ENCODE data around the gene RREB1.

DNA sequence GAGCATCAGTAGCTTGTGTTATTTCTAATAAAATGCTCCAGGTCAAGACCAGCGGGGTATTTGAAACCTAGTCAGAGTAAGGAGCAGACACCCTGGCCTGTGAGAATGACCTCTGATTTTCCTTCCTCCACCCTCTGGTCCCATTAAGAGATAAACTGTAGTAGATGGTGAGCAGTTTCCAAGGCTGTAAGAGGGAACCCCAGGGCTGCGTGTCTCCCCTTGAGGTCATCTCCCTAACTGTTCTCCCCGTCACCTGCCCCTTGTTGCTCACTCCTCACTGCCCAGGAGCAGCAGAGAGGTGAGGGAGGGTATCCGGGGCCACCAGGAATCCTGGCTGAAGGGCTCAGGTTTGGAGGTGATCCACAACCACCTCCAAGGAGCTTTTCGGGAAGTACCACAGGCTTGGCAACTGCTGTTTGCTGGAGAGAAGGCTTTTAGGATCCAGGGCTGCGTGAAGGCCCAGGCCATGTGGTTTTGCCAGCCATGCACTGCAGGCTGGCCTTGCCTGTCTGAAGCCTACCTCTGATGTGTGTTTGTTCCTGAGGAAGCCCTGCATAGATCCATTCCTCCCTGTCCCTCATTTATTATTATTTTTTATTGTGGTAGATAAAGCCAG, 62.5 kb downstream of the RREB1 start:
- TF ChIP-seq EZH2phosphoT487 (IDR thresholded peaks at IDR 0.05; ENCODE audit: insufficient read depth, low read depth): no peak
- TF ChIP-seq EZH2 (IDR thresholded peaks at IDR 0.05; ENCODE audit: insufficient read depth, poor library complexity, severe bottlenecking): no peak
